Measurements from ENCODE around the gene TIPARP. TPM values are rescaled to one million over a fixed set of nuclear protein-coding genes. Genes with fewer than 3 reads are reported as not detected.

Gene TIPARP
- total RNA-seq, 4 donors from 2014 or later: 61.9 to 94.8 (median 78.5) TPM

GRCh38 chr3:156742401-156742800 lies 68.0 kb downstream of the TIPARP start:
- H3K27ac ChIP-seq (replicated peaks in 1 of 4): no peak overlapping the region
- no peak for DNase-seq (ENCODE audit: extremely low spot score)
- intact Hi-C loops (cut with DNase I): no loop called here

GRCh38 chr3:156743859-156744258 lies 69.5 kb downstream of the TIPARP start:
- H3K4me1 ChIP-seq: peaks cover 0 to 11% (median 6%) of the 10 kb centered on the region in 4 donors
- 95% methylated on average over 5 of the region's 5 CpGs for WGBS
- intact Hi-C loops (cut with DNase I): no loop called here

More at GRCh38 chr3:156742401-156742800, 68.0 kb downstream of the TIPARP start:
- TF ChIP-seq EP300 (IDR thresholded peaks at IDR 0.05) (no peak), POLR2AphosphoS5 (IDR thresholded peaks at IDR 0.05) (no peak), CTCF (IDR thresholded peaks at IDR 0.05) (no peak), POLR2A (IDR thresholded peaks at IDR 0.05; ENCODE audit: low read depth) (no peak)
- no peaks in the 10 kb centered on the region for H3K27me3 ChIP-seq
- H3K4me1 ChIP-seq: peaks cover 0 to 11% (median 6%) of the 10 kb centered on the region in 4 donors
- no peaks in the 10 kb centered on the region for H3K36me3 ChIP-seq
- H3K9me3 ChIP-seq: no peaks in the 10 kb centered on the region
- no peak overlapping the region for H3K4me3 ChIP-seq

GRCh38 chr3:156744631-156745030 lies 70.2 kb downstream of the TIPARP start:
- H3K27ac ChIP-seq (replicated peaks in 1 of 4): no peak overlapping the region
- H3K4me3 ChIP-seq: no peak overlapping the region
- 84% methylated on average over 7 of the region's 7 CpGs for WGBS
- DNase-seq (ENCODE audit: extremely low spot score): peak; percentile 70
- H3K9me3 ChIP-seq: no peaks in the 10 kb centered on the region
- no peaks in the 10 kb centered on the region for H3K36me3 ChIP-seq
- H3K27me3 ChIP-seq: no peaks in the 10 kb centered on the region
- intact Hi-C loops (cut with DNase I): no loop called here
- H3K4me1 ChIP-seq: peaks cover 0 to 11% (median 6%) of the 10 kb centered on the region in 4 donors
- no peak for TF ChIP-seq POLR2A (IDR thresholded peaks at IDR 0.05; ENCODE audit: low read depth)
- no peak for TF ChIP-seq CTCF (IDR thresholded peaks at IDR 0.05)
- TF ChIP-seq EP300 (IDR thresholded peaks at IDR 0.05): no peak
- no peak for TF ChIP-seq POLR2AphosphoS5 (IDR thresholded peaks at IDR 0.05)

More at GRCh38 chr3:156743859-156744258, 69.5 kb downstream of the TIPARP start:
- no peaks in the 10 kb centered on the region for H3K27me3 ChIP-seq
- no peak for TF ChIP-seq EP300 (IDR thresholded peaks at IDR 0.05)
- no peak for TF ChIP-seq POLR2A (IDR thresholded peaks at IDR 0.05; ENCODE audit: low read depth)
- no peak overlapping the region for H3K27ac ChIP-seq (replicated peaks in 1 of 4)
- no peaks in the 10 kb centered on the region for H3K9me3 ChIP-seq
- no peaks in the 10 kb centered on the region for H3K36me3 ChIP-seq
- DNase-seq (ENCODE audit: extremely low spot score): peak; percentile 62
- H3K4me3 ChIP-seq: no peak overlapping the region

- H3K27me3 ChIP-seq: no peaks in the 10 kb centered on the region
- DNase-seq (ENCODE audit: extremely low spot score): peak; percentile 17
- H3K9me3 ChIP-seq: no peaks in the 10 kb centered on the region
- 55% methylated on average over 1 of the region's 1 CpG for WGBS
- intact Hi-C loops (cut with DNase I): no loop called here
- no peak overlapping the region for H3K27ac ChIP-seq (replicated peaks in 1 of 4)
- no peaks in the 10 kb centered on the region for H3K36me3 ChIP-seq
- TF ChIP-seq EP300 (IDR thresholded peaks at IDR 0.05): no peak
- H3K4me1 ChIP-seq: peaks cover 0 to 11% (median 6%) of the 10 kb centered on the region in 4 donors
- no peak overlapping the region for H3K4me3 ChIP-seq
Measured at GRCh38 chr3:156745766-156746165, 71.4 kb downstream of the TIPARP start.

GRCh38 chr3:156747046-156747445 lies 72.7 kb downstream of the TIPARP start:
- no peak for TF ChIP-seq CTCF (IDR thresholded peaks at IDR 0.05)
- H3K27ac ChIP-seq (replicated peaks in 1 of 4): no peak overlapping the region
- H3K4me3 ChIP-seq: no peak overlapping the region
- intact Hi-C loops (cut with DNase I): no loop called here
- DNase-seq (ENCODE audit: extremely low spot score): no peak
- H3K4me1 ChIP-seq: peaks cover 0 to 11% (median 6%) of the 10 kb centered on the region in 4 donors
- no peaks in the 10 kb centered on the region for H3K36me3 ChIP-seq
- no peaks in the 10 kb centered on the region for H3K9me3 ChIP-seq
- H3K27me3 ChIP-seq: no peaks in the 10 kb centered on the region
- 88% methylated on average over 1 of the region's 1 CpG for WGBS

- no peak for TF ChIP-seq EP300 (IDR thresholded peaks at IDR 0.05)
- TF ChIP-seq CTCF (IDR thresholded peaks at IDR 0.05): no peak
- no peak for TF ChIP-seq POLR2AphosphoS5 (IDR thresholded peaks at IDR 0.05)
- TF ChIP-seq POLR2A (IDR thresholded peaks at IDR 0.05; ENCODE audit: low read depth): no peak
- intact Hi-C loops (cut with DNase I): no loop called here
- no peaks in the 10 kb centered on the region for H3K9me3 ChIP-seq
- no peak overlapping the region for H3K4me3 ChIP-seq
- DNase-seq (ENCODE audit: extremely low spot score): peak; percentile 60
- H3K36me3 ChIP-seq: no peaks in the 10 kb centered on the region
- H3K27me3 ChIP-seq: no peaks in the 10 kb centered on the region
- H3K27ac ChIP-seq (replicated peaks in 1 of 4): no peak overlapping the region
- H3K4me1 ChIP-seq: peaks cover 0 to 11% (median 6%) of the 10 kb centered on the region in 4 donors
- WGBS: 76% methylated on average over 5 of the region's 5 CpGs
Measured at GRCh38 chr3:156749244-156749643, 74.9 kb downstream of the TIPARP start.

Measured in esophagus muscularis mucosa (tissue), 4 donors.